Peyer's patch (tissue), 4 donors: ENCODE results near the gene CS. TPM values are rescaled to one million over a fixed set of nuclear protein-coding genes. Genes with fewer than 3 reads are reported as not detected.
"Not testable (repeated sequence)": the region's sequence is repeated elsewhere in the genome, so short reads cannot be mapped to it uniquely, and the experiment has no call there.

Experiments used
- DNase-seq, 3 donors: peaks; one replicate each; pipeline ENCODE4 v3.0.0-alpha.2; 2017 to 2019
- H3K27ac ChIP-seq, 4 donors: fragments of 200-600 bp; sonication (generic); one replicate each; pipeline ENCODE4 v1.5.1; 2016 to 2019
- H3K27me3 ChIP-seq, 2 donors: fragments of 200-600 bp; sonication (generic); one replicate each; pipeline ENCODE4 v1.5.1; 2019
- H3K36me3 ChIP-seq, 3 donors: fragments of 200-600 bp; sonication (generic); one replicate each; pipeline ENCODE4 v1.5.1; 2016 to 2019
- H3K4me1 ChIP-seq, 4 donors: fragments of 200-600 bp; sonication (generic); one replicate each; pipeline ENCODE4 v1.5.1; 2016 to 2019
- H3K4me3 ChIP-seq, 4 donors: fragments of 200-600 bp; sonication (generic); 1 replicate in 3 of 4; 2 replicates in 1 of 4; pipeline ENCODE4 v1.5.1; 2016 to 2019; ENCODE audit warnings: mild to moderate bottlenecking in 1 of 4
- H3K9me3 ChIP-seq, 4 donors: fragments of 200-600 bp; sonication (generic); one replicate each; pipeline ENCODE4 v1.5.1; 2016 to 2019; ENCODE audit warnings: mild to moderate bottlenecking in 1 of 4
- CTCF ChIP-seq, 6 experiments: fragments of 450-650 bp in 4 of 6; fragments of 200-600 bp in 2 of 6; sonication (generic) in 1 of 6; IDR thresholded peaks; one replicate each; pipeline ENCODE4 v1.5.1; 2017 to 2019; ENCODE audit warnings: antibody characterized with exemption in 6 of 6, mild to moderate bottlenecking in 3 of 6, moderate library complexity in 1 of 6
- POLR2A ChIP-seq, 2 donors: fragments of 450-650 bp; IDR thresholded peaks; one replicate each; pipeline ENCODE4 v1.5.1; 2017; ENCODE audit warnings: antibody characterized with exemption in 2 of 2, mild to moderate bottlenecking in 2 of 2, moderate library complexity in 2 of 2
- total RNA-seq, 4 donors: library from RNA; depleted of rRNA; stranded (reverse); fragments of >200 nt; gene quantifications; one replicate each; pipeline ENCODE4 v1.1.0, GENCODE V29; 2016

The CS gene
- total RNA-seq, 4 donors from 2014 or later, result 184 to 228 (median 203) TPM

- H3K27ac ChIP-seq, result no peak overlapping the region
- DNase-seq, result no peak
- no peaks in the 10 kb centered on the region for H3K27me3 ChIP-seq
- no peaks in the 10 kb centered on the region for H3K4me1 ChIP-seq
- no peak overlapping the region for H3K4me3 ChIP-seq
- peaks cover 0 to 96% (median 0%) of the 10 kb centered on the region in 3 donors for H3K36me3 ChIP-seq
- TF ChIP-seq CTCF (IDR thresholded peaks at IDR 0.05) (no peak), POLR2A (IDR thresholded peaks at IDR 0.05) (no peak)
- H3K9me3 ChIP-seq, result no peaks in the 10 kb centered on the region
These were observed 18.1 kb downstream of the CS start for GRCh38 chr12:56282030-56282429.

- H3K36me3 ChIP-seq, result peaks cover 0 to 98% (median 0%) of the 10 kb centered on the region in 3 donors
- no peaks in the 10 kb centered on the region for H3K9me3 ChIP-seq
- H3K27me3 ChIP-seq, result no peaks in the 10 kb centered on the region
- TF ChIP-seq CTCF (IDR thresholded peaks at IDR 0.05), result no peak
- no peak for TF ChIP-seq POLR2A (IDR thresholded peaks at IDR 0.05)
- H3K27ac ChIP-seq, result no peak overlapping the region
- no peak for DNase-seq
- H3K4me1 ChIP-seq, result no peaks in the 10 kb centered on the region
- H3K4me3 ChIP-seq, result no peak overlapping the region
These were observed 19.3 kb downstream of the CS start for GRCh38 chr12:56280849-56281248.

GRCh38 chr12:56278905-56279304, 21.2 kb downstream of the CS start:
- no peak for TF ChIP-seq POLR2A (IDR thresholded peaks at IDR 0.05)
- TF ChIP-seq CTCF (IDR thresholded peaks at IDR 0.05), result no peak
- Histone ChIP-seq H3K27ac (no peak overlapping the region), H3K4me1 (no peaks in the 10 kb centered on the region), H3K4me3 (no peak overlapping the region), H3K27me3 (no peaks in the 10 kb centered on the region), H3K9me3 (no peaks in the 10 kb centered on the region), H3K36me3 (peaks cover 0 to 100% (median 0%) of the 10 kb centered on the region in 3 donors)
- no peak for DNase-seq

- DNase-seq, result no peak
- Histone ChIP-seq H3K4me1 (no peaks in the 10 kb centered on the region), H3K27me3 (no peaks in the 10 kb centered on the region), H3K9me3 (no peaks in the 10 kb centered on the region), H3K36me3 (peaks cover 0 to 92% (median 0%) of the 10 kb centered on the region in 3 donors), H3K27ac (no peak overlapping the region), H3K4me3 (no peak overlapping the region)
- TF ChIP-seq POLR2A (IDR thresholded peaks at IDR 0.05) (no peak), CTCF (IDR thresholded peaks at IDR 0.05) (no peak)
These were observed 25.8 kb downstream of the CS start for GRCh38 chr12:56274299-56274698.

- DNase-seq, H3K4me3 ChIP-seq, H3K4me1 ChIP-seq, H3K27me3 ChIP-seq, H3K9me3 ChIP-seq, H3K27ac ChIP-seq: not testable (repeated sequence)
- H3K36me3 ChIP-seq, result peaks cover 0 to 74% (median 0%) of the 10 kb centered on the region in 3 donors
These were observed 27.7 kb downstream of the CS start for GRCh38 chr12:56272468-56272867.

GRCh38 chr12:56271031-56271430, 29.1 kb downstream of the CS start:
- TF ChIP-seq POLR2A (IDR thresholded peaks at IDR 0.05), result no peak
- peak in 4 of 6 experiments; percentile 21 to 27 (median 24) for TF ChIP-seq CTCF (IDR thresholded peaks at IDR 0.05)
- Histone ChIP-seq H3K4me3 (no peak overlapping the region), H3K4me1 (peaks cover 0 to 4% (median 2%) of the 10 kb centered on the region in 4 donors), H3K9me3 (no peaks in the 10 kb centered on the region), H3K27ac (no peak overlapping the region), H3K36me3 (peaks cover 0 to 60% (median 0%) of the 10 kb centered on the region in 3 donors), H3K27me3 (no peaks in the 10 kb centered on the region)
- no peak for DNase-seq
